B cell (primary cell): ENCODE results near the gene C1orf174.

ENCODE experiments used
- EZH2 ChIP-seq: IDR thresholded peaks from 2 replicates; pipeline ENCODE4 v1.6.1; 2012; ENCODE audit warnings: borderline replicate concordance, low read depth, mild to moderate bottlenecking, moderate library complexity, low read length; ENCODE audit not compliant: insufficient read depth, poor library complexity, severe bottlenecking
- TF ChIP-seq, protein P1 (sequence below): fragments of 200-600 bp; IDR thresholded peaks from one replicate; pipeline ENCODE4 v1.8.0; 2022; ENCODE audit warnings: antibody characterized with exemption, mild to moderate bottlenecking

DNA sequence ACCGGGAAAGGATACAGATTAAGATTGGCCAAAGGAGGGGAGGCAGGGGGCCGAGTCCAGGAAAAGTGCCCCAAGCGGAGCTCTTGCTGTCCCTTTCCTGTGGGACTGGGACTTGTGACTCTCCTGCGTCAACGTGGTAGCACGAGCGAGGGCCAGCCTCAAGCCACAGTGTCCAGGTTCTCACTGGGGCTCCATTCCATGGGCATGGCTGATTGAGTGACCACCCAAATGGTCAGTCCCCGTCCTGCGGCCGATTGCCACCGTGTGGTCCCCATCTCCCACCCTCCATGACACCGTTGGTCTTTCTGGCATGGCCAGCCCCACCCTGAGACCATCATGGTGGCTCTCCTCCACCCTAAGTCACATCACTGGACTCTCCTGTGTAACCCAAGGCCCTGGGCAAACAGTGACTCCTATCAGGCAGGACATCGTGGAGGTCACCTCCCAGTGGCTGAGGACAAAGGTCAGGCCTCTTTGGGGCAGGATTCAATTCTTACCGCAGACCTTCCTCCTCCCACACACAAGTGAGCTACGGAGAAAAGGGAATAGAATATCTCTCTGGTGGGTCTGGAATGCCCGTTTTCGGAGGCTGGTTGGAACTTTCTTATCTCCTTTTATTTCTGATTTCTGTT is 8.9 kb upstream of the C1orf174 start:
- TF ChIP-seq, protein P1, sequence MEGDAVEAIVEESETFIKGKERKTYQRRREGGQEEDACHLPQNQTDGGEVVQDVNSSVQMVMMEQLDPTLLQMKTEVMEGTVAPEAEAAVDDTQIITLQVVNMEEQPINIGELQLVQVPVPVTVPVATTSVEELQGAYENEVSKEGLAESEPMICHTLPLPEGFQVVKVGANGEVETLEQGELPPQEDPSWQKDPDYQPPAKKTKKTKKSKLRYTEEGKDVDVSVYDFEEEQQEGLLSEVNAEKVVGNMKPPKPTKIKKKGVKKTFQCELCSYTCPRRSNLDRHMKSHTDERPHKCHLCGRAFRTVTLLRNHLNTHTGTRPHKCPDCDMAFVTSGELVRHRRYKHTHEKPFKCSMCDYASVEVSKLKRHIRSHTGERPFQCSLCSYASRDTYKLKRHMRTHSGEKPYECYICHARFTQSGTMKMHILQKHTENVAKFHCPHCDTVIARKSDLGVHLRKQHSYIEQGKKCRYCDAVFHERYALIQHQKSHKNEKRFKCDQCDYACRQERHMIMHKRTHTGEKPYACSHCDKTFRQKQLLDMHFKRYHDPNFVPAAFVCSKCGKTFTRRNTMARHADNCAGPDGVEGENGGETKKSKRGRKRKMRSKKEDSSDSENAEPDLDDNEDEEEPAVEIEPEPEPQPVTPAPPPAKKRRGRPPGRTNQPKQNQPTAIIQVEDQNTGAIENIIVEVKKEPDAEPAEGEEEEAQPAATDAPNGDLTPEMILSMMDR, result no peak
- TF ChIP-seq EZH2, result no peak
